Measurements from ENCODE around the gene HYCC1.

The HYCC1 gene

DNA sequence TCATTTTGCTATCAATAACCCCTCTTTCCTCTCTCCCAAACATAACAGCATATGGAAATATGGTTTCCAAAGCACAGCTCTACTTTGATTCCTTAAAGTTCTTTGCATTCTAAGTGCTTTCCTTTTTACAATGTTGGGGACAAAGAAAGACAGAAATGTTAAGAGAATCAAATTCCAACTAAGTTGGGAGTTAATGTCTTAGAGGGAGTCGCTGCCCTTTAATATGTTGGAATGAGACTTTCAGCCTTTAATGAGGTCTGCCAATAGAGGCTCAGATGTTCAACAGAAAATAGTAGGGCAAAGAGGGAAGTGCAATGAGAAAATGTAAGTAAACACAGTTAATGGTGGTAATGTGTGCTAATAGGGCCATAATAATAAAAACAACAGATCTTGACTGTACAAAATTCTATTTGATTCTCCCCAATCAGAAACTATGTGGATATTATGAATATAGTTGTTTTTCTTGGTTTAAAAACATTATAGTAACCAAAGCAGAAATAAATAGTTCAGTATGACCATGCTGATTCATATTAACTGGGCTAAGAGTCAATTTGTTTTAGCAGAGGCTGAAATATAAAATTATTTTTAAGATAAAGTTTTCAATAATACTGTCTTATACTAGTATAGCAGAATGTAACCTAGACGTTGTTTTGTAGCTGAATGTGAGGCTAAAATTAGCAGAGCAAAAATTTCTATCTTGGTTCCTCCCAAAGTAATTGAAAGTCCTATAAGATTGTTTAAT lies 10.3 kb downstream of the HYCC1 start:
- TF ChIP-seq, protein P1, sequence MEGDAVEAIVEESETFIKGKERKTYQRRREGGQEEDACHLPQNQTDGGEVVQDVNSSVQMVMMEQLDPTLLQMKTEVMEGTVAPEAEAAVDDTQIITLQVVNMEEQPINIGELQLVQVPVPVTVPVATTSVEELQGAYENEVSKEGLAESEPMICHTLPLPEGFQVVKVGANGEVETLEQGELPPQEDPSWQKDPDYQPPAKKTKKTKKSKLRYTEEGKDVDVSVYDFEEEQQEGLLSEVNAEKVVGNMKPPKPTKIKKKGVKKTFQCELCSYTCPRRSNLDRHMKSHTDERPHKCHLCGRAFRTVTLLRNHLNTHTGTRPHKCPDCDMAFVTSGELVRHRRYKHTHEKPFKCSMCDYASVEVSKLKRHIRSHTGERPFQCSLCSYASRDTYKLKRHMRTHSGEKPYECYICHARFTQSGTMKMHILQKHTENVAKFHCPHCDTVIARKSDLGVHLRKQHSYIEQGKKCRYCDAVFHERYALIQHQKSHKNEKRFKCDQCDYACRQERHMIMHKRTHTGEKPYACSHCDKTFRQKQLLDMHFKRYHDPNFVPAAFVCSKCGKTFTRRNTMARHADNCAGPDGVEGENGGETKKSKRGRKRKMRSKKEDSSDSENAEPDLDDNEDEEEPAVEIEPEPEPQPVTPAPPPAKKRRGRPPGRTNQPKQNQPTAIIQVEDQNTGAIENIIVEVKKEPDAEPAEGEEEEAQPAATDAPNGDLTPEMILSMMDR (conservative IDR thresholded peaks at IDR 0.05; ENCODE audit: low read length): no peak
- peak; percentile 11 for DNase-seq (ENCODE audit: low read depth)
- H3K4me3 ChIP-seq (ENCODE audit: low read length): no peak overlapping the region

- DNase-seq (ENCODE audit: low read depth): no peak
- TF ChIP-seq, protein P1 (conservative IDR thresholded peaks at IDR 0.05; ENCODE audit: low read length): no peak
- no peak overlapping the region for H3K4me3 ChIP-seq (ENCODE audit: low read length)
Measured at GRCh38 chr7:23002698-23003097, 11.2 kb downstream of the HYCC1 start.

GRCh38 chr7:23001610-23002009 lies 12.3 kb downstream of the HYCC1 start:
- no peak for DNase-seq (ENCODE audit: low read depth)
- H3K4me3 ChIP-seq (ENCODE audit: low read length): no peak overlapping the region
- TF ChIP-seq, protein P1 (conservative IDR thresholded peaks at IDR 0.05; ENCODE audit: low read length): no peak

GRCh38 chr7:23000597-23001360 lies 13.2 kb downstream of the HYCC1 start:
- TF ChIP-seq, protein P1 (conservative IDR thresholded peaks at IDR 0.05; ENCODE audit: low read length): no peak
- no peak overlapping the region for H3K4me3 ChIP-seq (ENCODE audit: low read length)
- DNase-seq (ENCODE audit: low read depth): no peak

GRCh38 chr7:22998519-22998896 lies 15.4 kb downstream of the HYCC1 start:
- DNase-seq (ENCODE audit: low read depth): no peak
- H3K4me3 ChIP-seq (ENCODE audit: low read length): no peak overlapping the region
- TF ChIP-seq, protein P1 (conservative IDR thresholded peaks at IDR 0.05; ENCODE audit: low read length): no peak

- no peak overlapping the region for H3K4me3 ChIP-seq (ENCODE audit: low read length)
- peak; percentile 39 for DNase-seq (ENCODE audit: low read depth)
- TF ChIP-seq, protein P1 (conservative IDR thresholded peaks at IDR 0.05; ENCODE audit: low read length): no peak
Measured at GRCh38 chr7:22997871-22998518, 15.9 kb downstream of the HYCC1 start.
